ENCODE measurements around the gene CCDC14.

DNA sequence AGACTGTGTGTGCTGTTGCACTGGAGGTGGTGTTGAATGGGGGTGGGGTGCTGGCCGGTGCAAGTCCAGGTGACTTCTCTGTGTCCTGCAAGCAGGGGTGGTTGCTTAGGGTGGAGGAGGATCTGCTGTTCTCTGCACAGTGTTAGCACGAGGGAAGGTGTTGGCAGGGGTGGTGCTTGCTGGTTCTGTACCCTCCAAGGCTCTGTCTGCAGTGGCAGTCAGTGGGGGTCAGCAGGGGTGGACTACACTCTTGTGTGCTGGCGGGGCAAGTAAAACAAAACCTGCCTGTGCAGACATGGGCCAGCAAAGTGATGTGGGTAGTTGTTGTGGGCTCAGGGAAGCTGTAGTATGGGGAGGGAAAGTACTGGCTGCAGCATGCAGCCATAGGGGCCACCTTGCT is 25.4 kb upstream of the CCDC14 start:
- TF ChIP-seq EZH2 (IDR thresholded peaks at IDR 0.05; ENCODE audit: borderline replicate concordance, insufficient read depth, low read length, poor library complexity, severe bottlenecking): no peak
- TF ChIP-seq, protein P1, sequence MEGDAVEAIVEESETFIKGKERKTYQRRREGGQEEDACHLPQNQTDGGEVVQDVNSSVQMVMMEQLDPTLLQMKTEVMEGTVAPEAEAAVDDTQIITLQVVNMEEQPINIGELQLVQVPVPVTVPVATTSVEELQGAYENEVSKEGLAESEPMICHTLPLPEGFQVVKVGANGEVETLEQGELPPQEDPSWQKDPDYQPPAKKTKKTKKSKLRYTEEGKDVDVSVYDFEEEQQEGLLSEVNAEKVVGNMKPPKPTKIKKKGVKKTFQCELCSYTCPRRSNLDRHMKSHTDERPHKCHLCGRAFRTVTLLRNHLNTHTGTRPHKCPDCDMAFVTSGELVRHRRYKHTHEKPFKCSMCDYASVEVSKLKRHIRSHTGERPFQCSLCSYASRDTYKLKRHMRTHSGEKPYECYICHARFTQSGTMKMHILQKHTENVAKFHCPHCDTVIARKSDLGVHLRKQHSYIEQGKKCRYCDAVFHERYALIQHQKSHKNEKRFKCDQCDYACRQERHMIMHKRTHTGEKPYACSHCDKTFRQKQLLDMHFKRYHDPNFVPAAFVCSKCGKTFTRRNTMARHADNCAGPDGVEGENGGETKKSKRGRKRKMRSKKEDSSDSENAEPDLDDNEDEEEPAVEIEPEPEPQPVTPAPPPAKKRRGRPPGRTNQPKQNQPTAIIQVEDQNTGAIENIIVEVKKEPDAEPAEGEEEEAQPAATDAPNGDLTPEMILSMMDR (IDR thresholded peaks at IDR 0.05; ENCODE audit: poor library complexity, severe bottlenecking): no peak
- TF ChIP-seq POLR2AphosphoS5 (IDR thresholded peaks at IDR 0.05): no peak
- TF ChIP-seq, protein P2, sequence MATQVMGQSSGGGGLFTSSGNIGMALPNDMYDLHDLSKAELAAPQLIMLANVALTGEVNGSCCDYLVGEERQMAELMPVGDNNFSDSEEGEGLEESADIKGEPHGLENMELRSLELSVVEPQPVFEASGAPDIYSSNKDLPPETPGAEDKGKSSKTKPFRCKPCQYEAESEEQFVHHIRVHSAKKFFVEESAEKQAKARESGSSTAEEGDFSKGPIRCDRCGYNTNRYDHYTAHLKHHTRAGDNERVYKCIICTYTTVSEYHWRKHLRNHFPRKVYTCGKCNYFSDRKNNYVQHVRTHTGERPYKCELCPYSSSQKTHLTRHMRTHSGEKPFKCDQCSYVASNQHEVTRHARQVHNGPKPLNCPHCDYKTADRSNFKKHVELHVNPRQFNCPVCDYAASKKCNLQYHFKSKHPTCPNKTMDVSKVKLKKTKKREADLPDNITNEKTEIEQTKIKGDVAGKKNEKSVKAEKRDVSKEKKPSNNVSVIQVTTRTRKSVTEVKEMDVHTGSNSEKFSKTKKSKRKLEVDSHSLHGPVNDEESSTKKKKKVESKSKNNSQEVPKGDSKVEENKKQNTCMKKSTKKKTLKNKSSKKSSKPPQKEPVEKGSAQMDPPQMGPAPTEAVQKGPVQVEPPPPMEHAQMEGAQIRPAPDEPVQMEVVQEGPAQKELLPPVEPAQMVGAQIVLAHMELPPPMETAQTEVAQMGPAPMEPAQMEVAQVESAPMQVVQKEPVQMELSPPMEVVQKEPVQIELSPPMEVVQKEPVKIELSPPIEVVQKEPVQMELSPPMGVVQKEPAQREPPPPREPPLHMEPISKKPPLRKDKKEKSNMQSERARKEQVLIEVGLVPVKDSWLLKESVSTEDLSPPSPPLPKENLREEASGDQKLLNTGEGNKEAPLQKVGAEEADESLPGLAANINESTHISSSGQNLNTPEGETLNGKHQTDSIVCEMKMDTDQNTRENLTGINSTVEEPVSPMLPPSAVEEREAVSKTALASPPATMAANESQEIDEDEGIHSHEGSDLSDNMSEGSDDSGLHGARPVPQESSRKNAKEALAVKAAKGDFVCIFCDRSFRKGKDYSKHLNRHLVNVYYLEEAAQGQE (IDR thresholded peaks at IDR 0.05; ENCODE audit: borderline replicate concordance): no peak
- no peak for TF ChIP-seq SMC3 (conservative IDR thresholded peaks at IDR 0.05; ENCODE audit: poor library complexity)
- no peak for TF ChIP-seq TAF1 (IDR thresholded peaks at IDR 0.05; ENCODE audit: low read depth)
- TF ChIP-seq EP300 (conservative IDR thresholded peaks at IDR 0.05; ENCODE audit: poor library complexity, severe bottlenecking): no peak
- TF ChIP-seq RAD21 (conservative IDR thresholded peaks at IDR 0.05): no peak
